HG02943 (cell line): ENCODE results near the gene TTC27.

Experiments
- ATAC-seq: cut with Tn5 transposase; IDR thresholded peaks from one replicate; pipeline ENCODE4 v1.9.1; 2021; ENCODE audit warnings: mild to moderate bottlenecking, low read depth, moderate library complexity; ENCODE audit not compliant: unreplicated experiment

TTC27 gene

DNA sequence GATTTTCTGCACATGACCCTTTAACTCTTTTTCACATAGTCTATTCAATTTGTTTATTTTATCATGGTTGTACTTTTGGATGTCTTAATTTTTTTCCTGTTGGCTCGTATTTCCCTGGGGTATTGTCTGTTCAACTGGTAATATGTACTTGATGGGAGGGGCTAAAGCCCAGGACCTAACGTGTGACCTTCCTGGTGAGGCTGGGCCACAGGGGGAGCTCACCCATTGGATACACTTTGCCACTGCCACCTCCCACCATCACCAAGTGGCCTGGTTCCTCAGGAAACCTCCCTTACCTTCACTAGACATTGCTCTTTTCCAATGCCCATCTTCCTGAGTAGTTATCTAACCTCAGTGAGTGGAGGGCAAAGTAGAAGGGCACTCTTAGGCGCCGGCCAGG, 175.0 kb downstream of the TTC27 start:
- ATAC-seq: no peak

GRCh38 chr2:32804205-32804604, 176.4 kb downstream of the TTC27 start:
- no peak for ATAC-seq

DNA sequence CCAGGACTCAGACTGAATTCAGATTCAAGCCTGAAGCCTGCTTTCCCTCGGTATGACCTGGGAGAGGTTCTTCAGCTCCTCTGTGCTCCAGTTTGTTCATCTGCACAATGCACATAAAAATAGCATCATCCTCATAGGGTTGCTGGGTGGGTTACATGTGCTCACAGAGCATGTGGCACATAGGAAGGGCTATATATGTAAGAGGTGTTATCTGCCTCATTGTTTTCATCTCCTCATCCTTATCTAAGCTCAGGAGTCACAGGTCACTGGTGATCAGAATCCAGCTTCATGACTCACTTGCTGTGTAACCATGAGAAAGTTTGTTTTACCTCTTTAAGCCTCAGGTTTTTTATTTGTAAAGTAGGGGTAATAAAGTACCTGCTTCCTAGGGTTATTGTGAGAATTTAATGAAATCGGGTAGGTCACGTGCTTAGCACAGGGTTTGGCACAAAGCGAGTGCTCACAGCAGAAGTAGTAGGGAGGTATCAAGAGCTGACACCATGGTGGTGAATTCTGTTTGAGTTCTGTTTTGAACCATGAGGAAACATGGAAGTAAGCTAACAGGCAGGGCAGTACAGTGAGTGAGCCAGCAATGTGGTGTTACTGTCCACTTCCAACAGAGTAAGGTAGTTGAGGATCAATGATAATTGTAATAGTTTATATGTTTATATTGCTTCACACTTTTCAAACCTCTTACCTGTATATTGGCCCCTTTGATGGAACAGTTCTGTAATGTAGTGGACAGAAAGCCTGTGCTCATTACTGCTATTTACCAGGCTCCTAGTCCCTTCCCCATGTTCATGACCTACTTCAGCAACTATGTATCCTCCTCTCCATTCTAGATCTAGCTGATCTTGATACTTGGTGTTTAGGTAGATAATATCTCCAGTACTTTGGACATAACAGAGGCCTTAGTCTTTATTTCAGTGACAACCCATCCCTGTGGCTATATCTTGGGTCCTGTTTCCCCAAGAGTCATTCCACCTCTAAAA, 177.6 kb downstream of the TTC27 start:
- ATAC-seq: no peak

DNA sequence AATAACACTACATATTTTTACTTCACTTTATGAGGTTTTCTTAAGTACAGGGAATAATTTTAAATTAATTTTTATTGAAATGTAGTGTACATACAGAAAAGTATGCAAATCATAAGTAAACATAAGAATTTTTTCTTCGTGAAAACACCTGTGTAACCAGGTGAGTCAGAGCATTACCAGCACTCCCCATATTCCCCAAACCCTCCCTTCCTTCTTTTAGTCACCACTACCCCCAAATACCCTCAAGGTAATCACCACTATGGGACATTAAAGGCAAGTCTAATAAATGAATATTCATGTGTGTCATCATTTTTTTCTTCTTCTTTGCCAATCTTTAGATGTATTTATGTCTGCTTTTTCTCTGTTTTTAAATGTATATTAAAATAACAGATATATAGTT, 179.0 kb downstream of the TTC27 start:
- ATAC-seq: no peak

DNA sequence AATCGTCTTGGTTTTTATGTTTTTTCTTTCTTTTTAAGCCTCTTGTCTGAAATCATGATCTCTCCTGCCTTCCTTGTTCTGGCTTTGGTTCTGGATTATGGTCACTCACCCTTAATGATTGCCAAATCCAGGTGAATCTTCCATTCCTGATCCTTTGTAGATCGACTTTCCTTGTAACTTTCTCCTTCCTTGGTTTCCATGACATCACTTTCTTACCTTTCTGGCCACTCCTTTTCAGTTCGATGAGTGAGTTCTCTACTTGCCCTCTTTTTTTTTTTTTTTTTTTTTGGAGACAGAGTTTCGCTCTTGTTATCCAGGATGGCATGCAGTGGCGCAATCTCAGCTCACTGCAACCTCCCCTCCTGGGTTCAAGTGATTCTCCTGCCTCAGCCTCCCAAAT, 179.8 kb downstream of the TTC27 start:
- ATAC-seq: no peak

DNA sequence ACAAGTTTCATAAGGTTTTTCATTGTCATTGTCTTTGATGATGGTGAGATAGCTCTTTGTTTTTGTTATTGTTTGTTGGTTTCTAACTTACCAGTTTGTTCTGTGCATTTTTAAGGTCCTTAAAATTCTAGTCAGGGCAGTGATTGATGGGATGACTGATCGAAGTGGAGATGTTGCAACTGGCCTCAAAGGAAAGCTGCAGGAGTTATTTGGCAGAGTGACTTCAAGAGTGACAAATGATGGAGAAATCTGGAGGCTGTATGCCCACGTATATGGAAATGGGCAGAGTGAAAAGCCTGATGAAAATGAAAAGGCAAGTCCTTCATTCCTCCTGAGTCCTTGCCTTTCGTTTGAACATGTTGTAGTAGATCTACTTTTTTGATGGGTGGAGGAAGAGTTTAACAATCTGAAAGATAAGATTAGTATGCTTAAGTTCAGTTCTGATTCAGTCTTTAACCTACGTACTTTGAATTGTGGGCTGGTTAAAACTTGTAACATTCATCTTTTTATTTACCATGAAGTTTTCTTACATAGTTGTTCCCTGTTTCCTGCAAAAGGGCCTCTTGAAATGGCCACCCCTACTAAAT, 183.2 kb downstream of the TTC27 start:
- ATAC-seq: no peak

GRCh38 chr2:32811696-32812095, 183.8 kb downstream of the TTC27 start:
- ATAC-seq: no peak

- no peak for ATAC-seq
Measured at GRCh38 chr2:32812316-32812715, 184.5 kb downstream of the TTC27 start.

- no peak for ATAC-seq
Measured at GRCh38 chr2:32820088-32820487, 192.2 kb downstream of the TTC27 start.

- ATAC-seq: no peak
Measured at GRCh38 chr2:32820701-32821100, 192.9 kb downstream of the TTC27 start.

- ATAC-seq: no peak
Measured at GRCh38 chr2:32824070-32824809, 196.4 kb downstream of the TTC27 start.

DNA sequence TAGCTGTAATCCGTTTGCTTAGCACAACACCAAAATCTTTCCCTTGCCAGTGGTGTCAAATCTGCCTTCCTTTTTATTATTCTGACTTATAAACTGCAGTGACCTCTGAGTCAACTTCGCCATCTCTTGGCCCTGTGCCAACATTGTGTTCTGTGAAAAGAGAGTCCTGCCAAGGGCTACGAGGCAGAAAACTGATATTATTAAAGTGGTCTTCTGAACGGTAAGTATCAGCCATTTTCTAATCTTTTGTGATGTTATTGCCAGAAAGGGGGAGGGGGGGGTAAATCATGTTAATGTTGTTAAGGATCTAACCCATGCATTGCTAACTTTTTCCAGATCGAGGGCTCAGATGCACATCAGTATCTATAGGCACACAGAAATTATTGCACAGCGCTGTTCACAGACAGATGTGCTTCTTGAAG, 197.5 kb downstream of the TTC27 start:
- ATAC-seq: no peak

GRCh38 chr2:32830196-32830595, 202.3 kb downstream of the TTC27 start:
- ATAC-seq: no peak

GRCh38 chr2:32832821-32833220, 205.0 kb downstream of the TTC27 start:
- ATAC-seq: no peak

DNA sequence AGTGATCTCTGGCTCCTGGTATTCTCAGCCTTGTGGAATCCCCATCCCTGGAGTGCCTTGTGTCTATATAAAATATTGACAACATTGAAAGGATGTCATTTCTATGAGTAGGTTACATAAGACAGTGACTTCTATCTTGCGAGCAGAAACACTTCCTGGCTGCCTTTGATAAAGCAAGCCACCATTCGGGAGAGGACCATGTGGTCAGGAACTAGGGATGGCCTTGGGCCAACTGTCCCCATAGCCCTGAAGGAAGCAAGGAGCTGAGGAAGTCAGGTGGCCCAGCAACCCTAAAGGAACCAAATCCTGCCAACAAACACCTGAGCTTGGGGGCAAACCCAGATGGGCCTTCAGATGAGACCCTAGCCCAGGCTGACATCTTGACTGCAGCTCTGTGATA, 205.9 kb downstream of the TTC27 start:
- no peak for ATAC-seq

DNA sequence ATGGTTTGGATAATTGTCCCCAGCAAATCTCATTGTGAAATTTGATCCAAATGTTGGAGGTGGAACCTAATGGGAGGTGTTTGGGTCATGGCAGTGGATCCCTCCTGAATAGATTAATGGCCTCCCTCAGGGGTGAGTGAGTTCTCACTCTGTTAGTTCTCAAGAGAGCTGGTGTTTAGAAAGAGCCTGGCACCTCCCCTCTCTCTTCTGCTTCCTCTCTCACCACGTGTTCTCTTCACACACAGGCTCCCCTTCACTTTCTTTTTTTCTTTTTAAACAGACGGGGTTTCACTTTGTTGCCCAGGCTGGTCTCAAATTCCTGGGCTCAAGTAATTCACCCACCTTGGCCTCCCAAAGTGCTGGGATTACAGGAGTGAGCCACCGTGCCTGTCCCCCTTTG, 207.3 kb downstream of the TTC27 start:
- ATAC-seq: no peak

GRCh38 chr2:32836933-32837332, 209.1 kb downstream of the TTC27 start:
- no peak for ATAC-seq

- no peak for ATAC-seq
Measured at GRCh38 chr2:32838418-32838817, 210.6 kb downstream of the TTC27 start.

GRCh38 chr2:32838949-32839348, 211.1 kb downstream of the TTC27 start:
- ATAC-seq: no peak

DNA sequence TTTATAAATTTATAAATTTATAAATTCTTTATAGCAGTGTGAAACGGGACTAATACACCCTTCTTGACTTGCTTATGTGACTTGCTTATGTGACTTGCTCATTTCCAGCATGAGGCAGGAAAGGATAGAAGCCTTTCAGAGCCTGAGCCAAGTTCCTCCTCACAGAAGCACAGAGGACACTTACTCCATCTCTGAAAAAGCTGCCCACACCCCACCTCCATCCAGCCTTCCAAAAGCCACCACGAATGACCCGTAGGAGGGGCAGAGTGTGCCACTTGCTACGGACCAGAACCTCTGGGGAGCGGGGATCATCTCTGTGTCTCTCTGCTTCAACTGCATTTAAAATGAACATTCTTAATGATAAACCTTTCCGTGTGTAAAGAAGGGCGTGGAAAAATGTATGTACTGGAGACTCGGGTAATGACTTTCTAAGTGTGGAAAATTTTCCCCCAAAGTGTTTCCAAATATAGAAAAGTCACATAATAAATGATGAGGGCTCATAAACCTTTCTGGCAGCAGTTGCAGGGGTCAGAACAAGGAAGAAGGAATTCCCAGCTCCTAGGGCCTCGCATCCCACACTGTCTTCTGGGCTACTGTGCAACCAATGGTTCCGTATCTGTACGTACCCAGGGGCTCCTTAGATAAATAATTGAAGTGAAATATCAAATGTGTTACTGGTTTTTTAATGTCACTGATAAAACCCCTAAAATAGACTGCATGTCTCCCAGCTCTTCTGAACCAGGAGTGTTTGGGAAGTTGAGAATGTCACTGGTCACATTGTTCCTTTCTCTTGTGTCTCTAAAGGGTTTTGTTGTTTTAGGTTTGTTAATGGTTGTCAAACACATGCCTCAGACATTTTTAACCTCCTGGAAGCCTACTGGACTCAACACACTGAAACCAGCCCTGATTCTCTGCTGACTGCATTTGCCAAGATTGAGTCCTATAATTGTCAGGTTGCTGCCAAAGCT, 214.4 kb downstream of the TTC27 start:
- no peak for ATAC-seq
